ENCODE data around the gene BLNK.

DNA sequence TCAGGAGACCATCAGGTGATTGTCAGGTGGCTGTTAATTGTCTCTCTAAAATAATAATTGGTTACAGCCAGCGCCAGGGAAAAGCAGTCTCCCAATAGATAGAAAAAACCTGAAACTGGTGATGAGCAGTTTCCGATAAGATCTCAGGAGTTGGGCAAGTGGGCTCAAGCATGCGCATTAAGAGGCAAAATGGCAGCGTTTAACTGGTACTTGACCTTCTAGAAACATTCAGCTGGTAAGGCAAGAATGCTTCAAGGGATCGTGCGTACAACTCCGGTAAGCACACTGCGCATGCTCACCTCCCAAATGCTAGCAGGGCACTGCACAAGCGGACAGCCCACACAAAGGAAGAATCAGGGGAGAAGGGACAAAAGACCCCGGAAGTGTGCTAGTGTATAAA lies 48.5 kb downstream of the BLNK start:
- TF ChIP-seq POLR2A (IDR thresholded peaks at IDR 0.05; ENCODE audit: low read length) (no peak), BHLHE40 (IDR thresholded peaks at IDR 0.05; ENCODE audit: low read depth, low read length) (no peak), KDM1A (IDR thresholded peaks at IDR 0.05; ENCODE audit: low read depth) (no peak), EP300 (IDR thresholded peaks at IDR 0.05) (no peak), CHD2 (IDR thresholded peaks at IDR 0.05; ENCODE audit: low read length, partially characterized antibody) (no peak), KDM5A (IDR thresholded peaks at IDR 0.05) (no peak)
- TF ChIP-seq, protein P1, sequence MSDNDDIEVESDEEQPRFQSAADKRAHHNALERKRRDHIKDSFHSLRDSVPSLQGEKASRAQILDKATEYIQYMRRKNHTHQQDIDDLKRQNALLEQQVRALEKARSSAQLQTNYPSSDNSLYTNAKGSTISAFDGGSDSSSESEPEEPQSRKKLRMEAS (IDR thresholded peaks at IDR 0.05): no peak
- TF ChIP-seq, protein P2, sequence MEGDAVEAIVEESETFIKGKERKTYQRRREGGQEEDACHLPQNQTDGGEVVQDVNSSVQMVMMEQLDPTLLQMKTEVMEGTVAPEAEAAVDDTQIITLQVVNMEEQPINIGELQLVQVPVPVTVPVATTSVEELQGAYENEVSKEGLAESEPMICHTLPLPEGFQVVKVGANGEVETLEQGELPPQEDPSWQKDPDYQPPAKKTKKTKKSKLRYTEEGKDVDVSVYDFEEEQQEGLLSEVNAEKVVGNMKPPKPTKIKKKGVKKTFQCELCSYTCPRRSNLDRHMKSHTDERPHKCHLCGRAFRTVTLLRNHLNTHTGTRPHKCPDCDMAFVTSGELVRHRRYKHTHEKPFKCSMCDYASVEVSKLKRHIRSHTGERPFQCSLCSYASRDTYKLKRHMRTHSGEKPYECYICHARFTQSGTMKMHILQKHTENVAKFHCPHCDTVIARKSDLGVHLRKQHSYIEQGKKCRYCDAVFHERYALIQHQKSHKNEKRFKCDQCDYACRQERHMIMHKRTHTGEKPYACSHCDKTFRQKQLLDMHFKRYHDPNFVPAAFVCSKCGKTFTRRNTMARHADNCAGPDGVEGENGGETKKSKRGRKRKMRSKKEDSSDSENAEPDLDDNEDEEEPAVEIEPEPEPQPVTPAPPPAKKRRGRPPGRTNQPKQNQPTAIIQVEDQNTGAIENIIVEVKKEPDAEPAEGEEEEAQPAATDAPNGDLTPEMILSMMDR (IDR thresholded peaks at IDR 0.05): no peak
